ENCODE results near the gene HOXB6.

The HOXB6 gene

GRCh38 chr17:48558831-48559121, 46.0 kb downstream of the HOXB6 start:
- Histone ChIP-seq H3K4me3 (ENCODE audit: control insufficient read depth in 1 of 7, extremely low read depth in 1 of 7, insufficient read depth in 4 of 7, low read depth in 2 of 7, low read length in 6 of 7) (no peak overlapping the region), H3K4me1 (ENCODE audit: control extremely low read depth in 1 of 4, control insufficient read depth in 4 of 4, insufficient read depth in 4 of 4, low read length in 3 of 4) (peaks cover 8 to 73% (median 60%) of the 10 kb centered on the region in 4 experiments), H3K9me3 (ENCODE audit: control extremely low read depth in 1 of 5, control insufficient read depth in 4 of 5, insufficient read depth in 2 of 5, low read depth in 1 of 5, low read length in 4 of 5) (no peaks in the 10 kb centered on the region), H3K36me3 (ENCODE audit: control insufficient read depth in 4 of 4, insufficient read depth in 4 of 4, low read length in 3 of 4) (peaks cover 4 to 29% (median 13%) of the 10 kb centered on the region in 4 experiments), H3K27me3 (replicated peaks in 2 of 5; ENCODE audit: control insufficient read depth in 4 of 5, insufficient read depth in 5 of 5, low read length in 4 of 5) (no peaks in the 10 kb centered on the region), H3K27ac (ENCODE audit: insufficient read depth in 1 of 2, low read depth in 1 of 2, low read length in 2 of 2, poor library complexity in 1 of 2, severe bottlenecking in 2 of 2) (no peak overlapping the region)
- WGBS (ENCODE audit: insufficient coverage): 92% methylated on average over 2 of the region's 2 CpGs
- CTCF ChIA-PET: interaction anchor here (1.5 kb wide), 1 partner anchor 11 kb away, joined by 5 read pairs; no protein-coding TSS in a partner anchor
- POLR2A ChIA-PET: no interaction called here
- no peak for DNase-seq

- Histone ChIP-seq H3K4me3 (ENCODE audit: control insufficient read depth in 1 of 7, extremely low read depth in 1 of 7, insufficient read depth in 4 of 7, low read depth in 2 of 7, low read length in 6 of 7) (no peak overlapping the region), H3K27me3 (replicated peaks in 2 of 5; ENCODE audit: control insufficient read depth in 4 of 5, insufficient read depth in 5 of 5, low read length in 4 of 5) (no peaks in the 10 kb centered on the region), H3K27ac (ENCODE audit: insufficient read depth in 1 of 2, low read depth in 1 of 2, low read length in 2 of 2, poor library complexity in 1 of 2, severe bottlenecking in 2 of 2) (no peak overlapping the region), H3K4me1 (ENCODE audit: control extremely low read depth in 1 of 4, control insufficient read depth in 4 of 4, insufficient read depth in 4 of 4, low read length in 3 of 4) (peaks cover 8 to 67% (median 55%) of the 10 kb centered on the region in 4 experiments), H3K36me3 (ENCODE audit: control insufficient read depth in 4 of 4, insufficient read depth in 4 of 4, low read length in 3 of 4) (peaks cover 4 to 27% (median 10%) of the 10 kb centered on the region in 4 experiments), H3K9me3 (ENCODE audit: control extremely low read depth in 1 of 5, control insufficient read depth in 4 of 5, insufficient read depth in 2 of 5, low read depth in 1 of 5, low read length in 4 of 5) (no peaks in the 10 kb centered on the region)
- DNase-seq: no peak
- 92% methylated on average over 7 of the region's 13 CpGs for WGBS (ENCODE audit: insufficient coverage)
- ChIA-PET POLR2A (no interaction called here), CTCF (interaction anchor here (0.8 to 3.6 kb wide), 4 partner anchors 10 to 66 kb away, joined by 3 to 16 read pairs (median 6); no protein-coding TSS in a partner anchor)
Measured at GRCh38 chr17:48558057-48558830, 46.5 kb downstream of the HOXB6 start.

GRCh38 chr17:48556576-48557401, 48.0 kb downstream of the HOXB6 start:
- H3K4me3 ChIP-seq (ENCODE audit: control insufficient read depth in 1 of 7, extremely low read depth in 1 of 7, insufficient read depth in 4 of 7, low read depth in 2 of 7, low read length in 6 of 7): peak overlapping the region in 1 of 7 experiments; percentile 39
- no peaks in the 10 kb centered on the region for H3K27me3 ChIP-seq (replicated peaks in 2 of 5; ENCODE audit: control insufficient read depth in 4 of 5, insufficient read depth in 5 of 5, low read length in 4 of 5)
- CTCF ChIA-PET: interaction anchor here (0.8 to 3.6 kb wide), 6 partner anchors 9 to 82 kb away, joined by 3 to 16 read pairs (median 6); no protein-coding TSS in a partner anchor
- POLR2A ChIA-PET: interaction anchor here (0.6 to 1.5 kb wide), 3 partner anchors 8 to 36 kb away, joined by 3 to 5 read pairs (median 3); no protein-coding TSS in a partner anchor
- peaks cover 8 to 59% (median 44%) of the 10 kb centered on the region in 4 experiments for H3K4me1 ChIP-seq (ENCODE audit: control extremely low read depth in 1 of 4, control insufficient read depth in 4 of 4, insufficient read depth in 4 of 4, low read length in 3 of 4)
- H3K27ac ChIP-seq (ENCODE audit: insufficient read depth in 1 of 2, low read depth in 1 of 2, low read length in 2 of 2, poor library complexity in 1 of 2, severe bottlenecking in 2 of 2): no peak overlapping the region
- no peaks in the 10 kb centered on the region for H3K9me3 ChIP-seq (ENCODE audit: control extremely low read depth in 1 of 5, control insufficient read depth in 4 of 5, insufficient read depth in 2 of 5, low read depth in 1 of 5, low read length in 4 of 5)
- 54% methylated on average over 4 of the region's 7 CpGs for WGBS (ENCODE audit: insufficient coverage)
- H3K36me3 ChIP-seq (ENCODE audit: control insufficient read depth in 4 of 4, insufficient read depth in 4 of 4, low read length in 3 of 4): peaks cover 4 to 38% (median 17%) of the 10 kb centered on the region in 4 experiments
- peak in 1 of 3 donors; percentile 58 for DNase-seq

- 37% methylated on average over 3 of the region's 5 CpGs for WGBS (ENCODE audit: insufficient coverage)
- POLR2A ChIA-PET: interaction anchor here (0.6 to 1.5 kb wide), 2 partner anchors 10 to 37 kb away, joined by 3 to 5 read pairs; no protein-coding TSS in a partner anchor
- peak in 1 of 3 donors; percentile 35 for DNase-seq
- H3K36me3 ChIP-seq (ENCODE audit: control insufficient read depth in 4 of 4, insufficient read depth in 4 of 4, low read length in 3 of 4): peaks cover 4 to 41% (median 21%) of the 10 kb centered on the region in 4 experiments
- H3K27ac ChIP-seq (ENCODE audit: insufficient read depth in 1 of 2, low read depth in 1 of 2, low read length in 2 of 2, poor library complexity in 1 of 2, severe bottlenecking in 2 of 2): no peak overlapping the region
- CTCF ChIA-PET: interaction anchor here (0.9 to 3.6 kb wide), 6 partner anchors 8 to 64 kb away, joined by 3 to 16 read pairs (median 6); no protein-coding TSS in a partner anchor
- no peaks in the 10 kb centered on the region for H3K27me3 ChIP-seq (replicated peaks in 2 of 5; ENCODE audit: control insufficient read depth in 4 of 5, insufficient read depth in 5 of 5, low read length in 4 of 5)
- peaks cover 3 to 53% (median 38%) of the 10 kb centered on the region in 4 experiments for H3K4me1 ChIP-seq (ENCODE audit: control extremely low read depth in 1 of 4, control insufficient read depth in 4 of 4, insufficient read depth in 4 of 4, low read length in 3 of 4)
- H3K4me3 ChIP-seq (ENCODE audit: control insufficient read depth in 1 of 7, extremely low read depth in 1 of 7, insufficient read depth in 4 of 7, low read depth in 2 of 7, low read length in 6 of 7): peak overlapping the region in 3 of 7 experiments; percentile 48 to 63 (median 53)
- H3K9me3 ChIP-seq (ENCODE audit: control extremely low read depth in 1 of 5, control insufficient read depth in 4 of 5, insufficient read depth in 2 of 5, low read depth in 1 of 5, low read length in 4 of 5): no peaks in the 10 kb centered on the region
Measured at GRCh38 chr17:48556229-48556575, 48.6 kb downstream of the HOXB6 start.

- H3K27me3 ChIP-seq (replicated peaks in 2 of 5; ENCODE audit: control insufficient read depth in 4 of 5, insufficient read depth in 5 of 5, low read length in 4 of 5): no peaks in the 10 kb centered on the region
- no peaks in the 10 kb centered on the region for H3K9me3 ChIP-seq (ENCODE audit: control extremely low read depth in 1 of 5, control insufficient read depth in 4 of 5, insufficient read depth in 2 of 5, low read depth in 1 of 5, low read length in 4 of 5)
- H3K36me3 ChIP-seq (ENCODE audit: control insufficient read depth in 4 of 4, insufficient read depth in 4 of 4, low read length in 3 of 4): peaks cover 4 to 44% (median 24%) of the 10 kb centered on the region in 4 experiments
- H3K27ac ChIP-seq (ENCODE audit: insufficient read depth in 1 of 2, low read depth in 1 of 2, low read length in 2 of 2, poor library complexity in 1 of 2, severe bottlenecking in 2 of 2): peak overlapping the region in 1 of 2 experiments; percentile 64
- peak; percentile 81 to 95 (median 92) for DNase-seq
- CTCF ChIA-PET: interaction anchor here (0.8 to 3.6 kb wide), 9 partner anchors 11 to 63 kb away, joined by 3 to 9 read pairs (median 4); no protein-coding TSS in a partner anchor
- 0% methylated on average over 10 of the region's 36 CpGs for WGBS (ENCODE audit: insufficient coverage)
- POLR2A ChIA-PET: interaction anchor here (0.6 to 1.5 kb wide), 3 partner anchors 9 to 55 kb away, joined by 3 to 5 read pairs (median 3); no protein-coding TSS in a partner anchor
- peaks cover 3 to 47% (median 33%) of the 10 kb centered on the region in 4 experiments for H3K4me1 ChIP-seq (ENCODE audit: control extremely low read depth in 1 of 4, control insufficient read depth in 4 of 4, insufficient read depth in 4 of 4, low read length in 3 of 4)
- H3K4me3 ChIP-seq (ENCODE audit: control insufficient read depth in 1 of 7, extremely low read depth in 1 of 7, insufficient read depth in 4 of 7, low read depth in 2 of 7, low read length in 6 of 7): peak overlapping the region in 5 of 7 experiments; percentile 29 to 63 (median 59)
Measured at GRCh38 chr17:48555258-48556228, 49.2 kb downstream of the HOXB6 start.

Data from common myeloid progenitor, CD34-positive (primary cell).